Thyroid gland (tissue), 4 donors: ENCODE results near the gene SMIM22.

ENCODE experiments used
- POLR2A ChIP-seq, 2 donors: fragments of 450-650 bp; IDR thresholded peaks; one replicate each; pipeline ENCODE4 v1.6.1; 2017; ENCODE audit warnings: antibody characterized with exemption in 2 of 2, mild to moderate bottlenecking in 2 of 2, moderate library complexity in 1 of 2
- TF ChIP-seq, protein P1 (sequence below), 6 experiments: fragments of 200-600 bp in 3 of 6; fragments of 450-650 bp in 3 of 6; sonication (generic) in 3 of 6; IDR thresholded peaks; one replicate each; pipeline ENCODE4 v1.5.1; 2016 to 2019; ENCODE audit warnings: antibody characterized with exemption in 6 of 6, mild to moderate bottlenecking in 2 of 6, inconsistent platforms in 1 of 6, moderate library complexity in 1 of 6

DNA sequence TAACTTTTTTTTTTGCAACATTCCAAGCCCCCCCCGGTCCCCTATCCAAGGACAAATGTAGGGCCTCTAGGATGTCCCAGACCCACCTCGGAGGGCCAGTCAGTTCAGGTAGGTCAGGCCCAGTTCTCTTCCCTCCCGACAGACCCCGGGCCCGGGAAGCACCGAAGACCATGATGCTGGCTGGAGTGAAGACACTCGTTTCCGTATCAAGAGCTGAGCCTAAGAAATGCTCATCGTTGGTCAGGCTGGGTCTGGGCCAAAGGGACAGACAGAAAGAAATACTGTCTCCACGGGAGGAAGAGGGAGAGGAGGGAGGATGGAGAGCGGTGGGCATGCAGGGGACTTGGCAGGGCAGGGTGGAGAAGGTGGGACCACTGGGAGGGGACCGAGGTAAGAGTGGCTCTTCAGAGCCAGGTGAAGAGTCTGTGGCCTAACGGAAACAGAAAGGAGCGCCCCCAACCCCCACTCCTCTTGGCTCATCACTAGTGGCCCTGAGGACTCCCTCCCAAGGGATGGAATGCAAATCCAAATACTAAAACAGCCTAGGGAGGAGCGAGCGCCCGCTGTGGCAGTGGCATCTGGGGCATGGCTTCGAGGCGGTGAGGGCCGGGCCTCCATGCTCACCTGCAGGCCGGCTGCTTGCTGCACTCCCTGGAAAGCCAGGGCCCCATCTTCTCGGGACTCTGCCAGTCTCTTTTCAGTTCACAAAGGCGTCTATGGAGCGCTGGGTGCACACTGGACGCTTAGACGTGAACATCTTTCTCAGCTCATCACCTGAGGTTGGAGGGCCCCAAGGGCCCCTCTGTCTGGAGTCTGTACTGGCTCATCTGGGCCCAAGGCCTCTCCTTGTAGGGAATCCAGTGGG lies 9.0 kb downstream of the SMIM22 start:
- TF ChIP-seq POLR2A (IDR thresholded peaks at IDR 0.05), result no peak
- TF ChIP-seq, protein P1, sequence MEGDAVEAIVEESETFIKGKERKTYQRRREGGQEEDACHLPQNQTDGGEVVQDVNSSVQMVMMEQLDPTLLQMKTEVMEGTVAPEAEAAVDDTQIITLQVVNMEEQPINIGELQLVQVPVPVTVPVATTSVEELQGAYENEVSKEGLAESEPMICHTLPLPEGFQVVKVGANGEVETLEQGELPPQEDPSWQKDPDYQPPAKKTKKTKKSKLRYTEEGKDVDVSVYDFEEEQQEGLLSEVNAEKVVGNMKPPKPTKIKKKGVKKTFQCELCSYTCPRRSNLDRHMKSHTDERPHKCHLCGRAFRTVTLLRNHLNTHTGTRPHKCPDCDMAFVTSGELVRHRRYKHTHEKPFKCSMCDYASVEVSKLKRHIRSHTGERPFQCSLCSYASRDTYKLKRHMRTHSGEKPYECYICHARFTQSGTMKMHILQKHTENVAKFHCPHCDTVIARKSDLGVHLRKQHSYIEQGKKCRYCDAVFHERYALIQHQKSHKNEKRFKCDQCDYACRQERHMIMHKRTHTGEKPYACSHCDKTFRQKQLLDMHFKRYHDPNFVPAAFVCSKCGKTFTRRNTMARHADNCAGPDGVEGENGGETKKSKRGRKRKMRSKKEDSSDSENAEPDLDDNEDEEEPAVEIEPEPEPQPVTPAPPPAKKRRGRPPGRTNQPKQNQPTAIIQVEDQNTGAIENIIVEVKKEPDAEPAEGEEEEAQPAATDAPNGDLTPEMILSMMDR (IDR thresholded peaks at IDR 0.05), result no peak
